ENCODE results near the gene ERBB4.

DNA sequence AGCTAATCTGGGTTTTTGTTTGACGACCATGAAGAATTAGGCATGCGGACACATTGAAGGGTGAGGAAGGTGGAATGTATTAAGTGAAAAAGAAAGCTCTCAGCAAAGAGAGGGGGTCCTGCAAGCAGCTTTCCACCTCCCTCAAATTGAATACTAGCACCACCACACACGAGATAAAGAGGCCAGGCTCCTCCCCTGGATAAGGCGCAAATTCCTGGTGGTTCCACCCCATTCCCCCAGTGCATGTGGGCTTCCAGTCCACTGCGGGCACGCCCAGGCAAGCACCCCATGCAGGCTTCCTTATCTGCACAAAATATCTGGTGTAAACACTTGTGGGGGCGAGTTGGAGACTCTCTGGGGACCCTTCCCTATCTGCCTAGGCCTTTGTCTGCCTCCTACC is 1124.9 kb downstream of the ERBB4 start:
- TF ChIP-seq, protein P1, sequence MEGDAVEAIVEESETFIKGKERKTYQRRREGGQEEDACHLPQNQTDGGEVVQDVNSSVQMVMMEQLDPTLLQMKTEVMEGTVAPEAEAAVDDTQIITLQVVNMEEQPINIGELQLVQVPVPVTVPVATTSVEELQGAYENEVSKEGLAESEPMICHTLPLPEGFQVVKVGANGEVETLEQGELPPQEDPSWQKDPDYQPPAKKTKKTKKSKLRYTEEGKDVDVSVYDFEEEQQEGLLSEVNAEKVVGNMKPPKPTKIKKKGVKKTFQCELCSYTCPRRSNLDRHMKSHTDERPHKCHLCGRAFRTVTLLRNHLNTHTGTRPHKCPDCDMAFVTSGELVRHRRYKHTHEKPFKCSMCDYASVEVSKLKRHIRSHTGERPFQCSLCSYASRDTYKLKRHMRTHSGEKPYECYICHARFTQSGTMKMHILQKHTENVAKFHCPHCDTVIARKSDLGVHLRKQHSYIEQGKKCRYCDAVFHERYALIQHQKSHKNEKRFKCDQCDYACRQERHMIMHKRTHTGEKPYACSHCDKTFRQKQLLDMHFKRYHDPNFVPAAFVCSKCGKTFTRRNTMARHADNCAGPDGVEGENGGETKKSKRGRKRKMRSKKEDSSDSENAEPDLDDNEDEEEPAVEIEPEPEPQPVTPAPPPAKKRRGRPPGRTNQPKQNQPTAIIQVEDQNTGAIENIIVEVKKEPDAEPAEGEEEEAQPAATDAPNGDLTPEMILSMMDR (IDR thresholded peaks at IDR 0.05): no peak
- TF ChIP-seq MXI1 (IDR thresholded peaks at IDR 0.05; ENCODE audit: low read depth, low read length): no peak
- no peak for TF ChIP-seq RAD21 (IDR thresholded peaks at IDR 0.05; ENCODE audit: low read length)
- no peak for TF ChIP-seq POLR2AphosphoS5 (IDR thresholded peaks at IDR 0.05; ENCODE audit: low read depth, low read length)
- TF ChIP-seq, protein P2, sequence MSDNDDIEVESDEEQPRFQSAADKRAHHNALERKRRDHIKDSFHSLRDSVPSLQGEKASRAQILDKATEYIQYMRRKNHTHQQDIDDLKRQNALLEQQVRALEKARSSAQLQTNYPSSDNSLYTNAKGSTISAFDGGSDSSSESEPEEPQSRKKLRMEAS (IDR thresholded peaks at IDR 0.05; ENCODE audit: low read depth): no peak

Data from SK-N-SH (cell line).